GM18526 (cell line): ENCODE results near the gene ELF1.

Experiments
- POLR2A ChIP-seq: IDR thresholded peaks from 3 replicates; pipeline ENCODE4 v1.6.1; 2011; ENCODE audit not compliant: insufficient read length; ENCODE audit errors: extremely low read depth

Gene ELF1

GRCh38 chr13:40895227-40896184 is 123.6 kb downstream of the ELF1 start:
- no peak for TF ChIP-seq POLR2A

DNA sequence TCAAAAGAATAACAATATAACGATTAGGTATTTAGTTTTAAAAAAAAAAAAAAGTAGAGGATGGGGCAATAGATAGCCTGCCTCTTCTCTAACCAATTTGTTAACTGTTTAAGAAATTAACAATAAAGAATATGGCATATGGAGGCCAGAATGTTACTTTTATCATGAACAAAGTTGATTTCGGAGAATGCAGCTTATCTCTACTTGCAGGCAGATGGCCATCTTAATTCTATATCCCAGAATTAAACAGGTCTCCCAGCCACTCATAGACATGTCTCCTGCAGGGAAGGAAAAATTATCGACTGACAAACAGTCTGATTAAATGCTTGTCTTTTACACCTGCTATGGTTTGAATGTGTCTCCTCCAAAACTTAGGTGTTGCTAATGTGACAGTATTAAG is 133.1 kb downstream of the ELF1 start:
- TF ChIP-seq POLR2A: no peak
